NCI-H2171 (cell line): ENCODE results near the gene GVQW3.
"Not testable (repeated sequence)": the region's sequence is repeated elsewhere in the genome, so short reads cannot be mapped to it uniquely, and the experiment has no call there.

Experiments
- DNase-seq: peaks from one replicate; lab custom pipeline; 2025; lab: John Stamatoyannopoulos, UW

GVQW3 gene

DNA sequence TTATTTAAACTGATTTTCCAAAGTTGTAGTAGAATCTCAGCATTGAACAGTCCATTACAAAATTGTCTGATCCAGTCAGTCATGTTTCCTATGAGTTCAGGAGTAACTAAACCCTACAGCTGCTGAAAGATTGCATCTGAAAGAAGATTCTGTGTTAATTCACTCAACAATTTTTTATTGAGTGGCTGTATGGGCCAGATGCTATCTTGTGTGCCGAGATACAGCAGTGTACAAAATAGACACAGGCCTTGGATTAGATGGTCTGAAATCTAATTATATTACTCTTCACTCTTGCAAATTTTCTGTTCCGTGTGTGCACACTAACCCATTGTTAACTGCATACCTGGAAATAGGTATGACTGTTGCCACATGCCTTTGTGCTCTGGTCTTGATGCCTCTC lies 7.3 kb downstream of the GVQW3 start:
- no peak for DNase-seq

DNA sequence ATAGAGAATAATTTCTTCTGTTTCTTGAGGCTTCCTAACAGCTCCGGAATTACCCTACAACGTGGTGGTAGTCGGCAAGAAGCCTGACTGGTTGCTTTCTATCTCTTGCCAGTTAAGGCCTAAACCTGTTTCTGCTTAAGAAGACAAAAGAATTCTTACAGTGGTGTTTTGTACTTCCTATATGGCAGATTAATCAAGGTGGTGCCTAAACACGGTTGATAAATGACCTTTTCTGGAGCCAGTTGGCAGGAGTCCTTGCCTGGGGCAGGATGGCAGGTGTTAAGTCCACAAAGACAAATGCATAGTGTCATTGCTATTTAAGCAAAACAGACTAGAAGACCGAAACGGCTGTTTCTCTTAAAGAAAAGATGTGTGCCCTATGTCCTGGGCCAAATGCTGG lies 9.9 kb downstream of the GVQW3 start:
- no peak for DNase-seq

DNA sequence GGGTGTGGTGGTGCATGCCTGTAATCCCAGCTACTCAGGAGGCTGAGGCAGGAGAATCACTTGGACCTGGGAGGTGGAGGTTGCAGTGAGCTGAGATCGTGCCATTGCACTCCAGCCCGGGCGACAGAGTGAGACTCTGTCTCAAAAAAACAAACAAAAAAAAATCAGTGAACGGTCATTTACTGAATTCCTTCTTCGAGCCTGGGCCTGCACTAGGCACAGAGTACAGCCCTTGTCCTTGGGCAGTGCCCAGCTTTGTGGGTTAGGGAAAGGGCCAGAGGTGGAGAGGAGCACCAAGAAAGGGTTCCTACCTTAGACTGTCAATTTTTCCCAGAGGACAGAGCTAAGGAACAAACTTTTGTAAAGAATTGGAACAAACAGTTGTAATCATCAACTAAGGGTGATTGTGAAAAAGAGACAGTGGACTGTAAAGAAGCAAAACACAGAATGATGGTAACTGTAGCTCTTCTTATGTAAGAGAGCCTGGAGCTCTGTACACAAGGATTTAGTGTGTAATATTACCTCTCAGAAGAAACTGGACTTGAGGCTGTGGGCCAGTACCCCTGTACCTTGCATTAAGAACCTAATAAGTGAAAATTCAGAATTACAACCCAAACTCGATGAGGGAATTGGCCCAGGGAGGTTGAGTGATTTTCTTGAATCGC lies 10.8 kb downstream of the GVQW3 start:
- no peak for DNase-seq

DNA sequence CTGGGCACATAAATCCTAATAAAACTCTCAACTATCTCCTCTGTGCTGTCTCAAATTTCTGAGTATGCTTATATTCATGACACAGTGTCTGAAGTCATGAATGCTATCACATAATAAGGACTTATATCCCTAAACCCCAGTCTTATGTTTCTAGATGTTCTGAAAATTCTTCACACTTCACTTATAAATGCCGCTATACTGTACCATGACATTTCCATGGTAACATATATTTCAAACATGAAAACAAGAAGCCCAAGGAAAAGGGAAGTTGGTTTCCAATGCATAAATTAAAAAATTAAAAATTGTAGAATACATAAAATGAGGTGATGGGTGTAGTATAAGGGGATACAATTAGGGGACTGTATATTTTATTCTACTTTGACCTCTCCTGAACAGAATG lies 11.7 kb downstream of the GVQW3 start:
- DNase-seq, result no peak

DNA sequence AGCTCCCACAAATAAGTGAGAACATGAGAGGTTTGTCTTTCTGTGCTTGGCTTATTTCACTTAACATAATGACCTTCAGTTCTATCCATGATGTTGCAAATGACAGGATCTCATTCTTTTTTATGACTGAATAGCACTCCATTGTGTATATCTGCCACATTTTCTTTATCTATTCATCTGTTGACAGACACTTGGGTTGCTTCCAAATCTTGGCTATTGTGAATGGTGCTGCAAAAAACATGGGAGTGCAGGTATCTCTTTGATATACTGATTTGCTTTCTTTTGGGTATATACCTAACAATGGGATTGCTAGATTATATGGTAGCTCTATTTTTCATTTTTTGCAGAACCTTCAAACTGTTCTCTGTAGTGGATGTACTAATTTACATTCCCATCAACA lies 13.3 kb downstream of the GVQW3 start:
- DNase-seq, result no peak

DNA sequence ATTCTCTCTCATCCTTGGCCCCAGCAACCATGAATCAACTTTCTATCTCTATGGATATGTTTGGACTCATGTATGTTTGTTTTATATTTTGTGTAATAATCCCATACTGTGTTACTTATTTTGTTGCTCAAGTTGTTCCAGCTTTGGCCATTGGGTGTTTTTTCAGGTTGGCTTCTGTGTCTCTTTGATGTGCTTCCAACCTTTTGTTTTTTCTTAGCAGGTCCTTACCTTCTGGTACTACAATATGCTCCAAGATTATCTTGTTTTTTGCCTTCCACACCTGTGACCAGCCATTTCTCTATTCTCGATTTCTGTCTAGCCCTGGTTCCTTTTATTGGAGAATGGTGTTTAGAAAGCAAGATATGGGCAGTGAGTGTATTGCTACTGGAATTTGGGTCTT lies 14.2 kb downstream of the GVQW3 start:
- DNase-seq, result no peak

DNA sequence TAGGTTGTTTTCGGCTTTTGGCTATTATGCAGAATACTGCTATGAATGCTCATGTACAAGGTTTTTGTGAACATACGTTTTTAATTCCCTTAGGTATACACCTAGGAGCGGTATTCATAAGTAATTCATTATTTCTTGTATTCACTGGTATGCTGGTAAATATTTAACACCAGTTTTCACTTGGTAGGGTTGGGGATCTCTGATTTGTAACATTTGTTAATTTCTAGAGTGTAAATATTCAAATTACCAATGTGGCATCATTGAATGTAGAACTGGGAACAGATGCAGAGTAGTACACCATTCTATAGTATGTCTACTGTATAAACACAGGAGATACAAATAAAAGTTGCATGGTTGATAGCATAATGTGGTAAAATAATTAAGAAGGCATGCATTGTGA lies 16.3 kb downstream of the GVQW3 start:
- DNase-seq, result no peak

DNA sequence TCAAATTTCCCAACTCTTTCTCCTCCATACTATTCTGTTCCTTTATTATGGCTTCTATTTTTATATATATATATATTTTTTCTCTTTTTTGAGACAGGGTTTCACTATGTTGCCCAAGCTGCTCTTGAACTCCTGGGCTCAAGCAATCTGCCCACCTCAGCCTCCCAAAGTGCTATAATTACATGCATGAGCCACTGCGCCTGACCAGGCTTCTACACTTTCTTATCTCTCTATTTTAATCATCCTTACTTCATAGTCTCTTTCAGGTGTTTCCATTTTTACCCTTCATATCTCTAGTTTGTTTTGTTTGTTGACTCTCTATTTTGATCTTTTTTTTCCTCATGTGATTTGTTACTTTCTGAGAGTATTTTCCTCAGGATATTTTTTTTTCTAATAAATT lies 19.8 kb downstream of the GVQW3 start:
- DNase-seq, result no peak

DNA sequence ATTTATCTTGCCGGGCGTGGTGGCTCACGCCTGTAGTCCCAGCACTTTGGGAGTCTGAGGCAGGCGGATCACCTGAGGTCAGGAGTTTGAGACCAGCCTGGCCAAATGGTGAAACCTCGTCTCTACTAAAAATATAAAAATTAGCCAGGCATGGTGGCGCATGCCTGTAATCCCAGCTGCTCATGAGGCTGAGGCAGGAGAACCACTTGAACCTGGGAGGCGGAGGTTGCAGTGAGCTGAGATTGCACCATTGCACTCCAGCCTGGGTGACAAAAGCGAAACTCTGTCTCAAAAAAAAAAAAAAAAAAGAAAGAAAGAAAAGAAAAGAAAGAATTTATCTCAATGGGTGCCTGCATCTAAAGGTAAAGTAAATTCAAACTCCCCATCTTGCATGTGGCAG lies 20.4 kb downstream of the GVQW3 start:
- not testable (repeated sequence) for DNase-seq

DNA sequence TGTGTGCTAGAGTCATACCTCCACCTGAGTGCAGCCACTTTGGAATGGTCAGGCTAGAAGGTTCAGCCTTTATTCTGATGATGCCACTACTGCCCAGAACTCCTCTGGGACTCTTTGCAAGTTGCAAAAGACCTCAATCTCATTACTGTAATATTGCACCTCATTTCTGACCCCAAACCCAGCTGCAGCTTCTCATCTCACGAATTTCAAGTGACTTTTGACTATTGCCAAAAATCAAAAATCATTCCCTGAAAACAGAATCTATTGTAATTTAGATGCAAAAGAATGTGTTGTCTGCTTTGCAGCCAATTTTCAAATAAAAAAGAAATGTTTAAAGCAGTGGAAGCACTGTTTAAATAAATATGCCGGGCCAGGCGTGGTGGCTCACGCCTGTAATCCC lies 25.2 kb downstream of the GVQW3 start:
- DNase-seq, result no peak

DNA sequence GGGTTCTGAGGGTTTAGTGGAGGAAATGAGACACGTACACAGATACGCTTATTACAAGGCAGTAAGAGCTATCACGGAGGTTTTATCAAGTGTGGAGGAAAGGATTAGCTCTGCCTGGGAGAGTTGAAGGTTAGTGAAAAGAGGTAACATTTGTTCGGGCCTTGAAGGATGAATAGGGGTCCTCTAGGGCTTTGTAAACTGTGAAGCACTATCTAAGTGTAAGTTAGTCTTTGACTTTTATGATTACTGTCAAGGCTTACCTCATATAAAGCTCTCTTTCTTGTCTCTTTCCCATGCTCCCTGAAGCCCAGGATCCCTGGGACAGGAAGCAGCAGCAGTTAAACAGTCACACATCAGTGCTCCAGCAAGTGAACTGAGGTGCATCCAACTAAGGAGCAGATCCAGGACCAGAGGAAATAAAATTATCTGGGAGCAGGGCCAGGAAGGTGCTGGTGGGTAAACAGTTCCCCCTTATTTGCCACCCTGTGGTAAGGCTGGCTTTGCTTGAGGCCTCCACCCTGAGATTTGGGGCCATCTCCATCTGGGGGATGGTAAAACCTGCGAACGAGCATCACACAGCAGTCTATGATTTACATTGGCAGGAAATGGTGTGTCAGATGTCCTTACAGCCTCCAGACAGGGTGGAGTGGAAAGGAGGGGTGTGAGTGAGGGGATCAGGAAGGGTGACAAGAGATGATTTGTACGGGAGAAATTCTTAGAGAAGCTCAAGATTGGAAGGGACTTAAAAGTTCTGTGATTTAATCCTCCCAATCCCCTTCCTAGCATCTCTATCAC lies 27.2 kb downstream of the GVQW3 start:
- DNase-seq, result no peak

DNA sequence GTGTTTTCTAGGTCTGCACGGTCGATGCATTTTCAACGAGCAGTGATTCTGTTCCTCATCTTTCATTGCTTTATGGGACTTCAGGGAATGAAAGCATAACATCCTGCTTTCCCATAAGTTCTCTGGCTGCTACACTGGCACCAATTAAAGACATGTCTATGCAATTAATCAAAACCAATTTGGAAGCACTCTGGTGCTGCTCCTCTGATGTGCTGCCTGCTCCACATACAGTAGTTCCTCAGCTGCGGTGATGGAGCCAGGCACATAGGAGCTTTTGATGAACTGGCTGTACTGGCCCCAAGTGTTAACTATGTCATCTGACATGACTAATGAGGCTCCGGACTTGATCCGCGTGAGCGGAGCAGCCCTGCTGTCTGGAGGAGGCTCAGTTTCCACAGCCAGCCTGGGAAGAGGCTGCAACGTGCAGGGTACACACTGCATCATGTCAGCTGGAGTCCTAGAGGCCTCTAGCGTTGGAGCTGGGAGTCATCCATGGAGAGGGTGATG lies 29.8 kb downstream of the GVQW3 start:
- DNase-seq, result no peak

DNA sequence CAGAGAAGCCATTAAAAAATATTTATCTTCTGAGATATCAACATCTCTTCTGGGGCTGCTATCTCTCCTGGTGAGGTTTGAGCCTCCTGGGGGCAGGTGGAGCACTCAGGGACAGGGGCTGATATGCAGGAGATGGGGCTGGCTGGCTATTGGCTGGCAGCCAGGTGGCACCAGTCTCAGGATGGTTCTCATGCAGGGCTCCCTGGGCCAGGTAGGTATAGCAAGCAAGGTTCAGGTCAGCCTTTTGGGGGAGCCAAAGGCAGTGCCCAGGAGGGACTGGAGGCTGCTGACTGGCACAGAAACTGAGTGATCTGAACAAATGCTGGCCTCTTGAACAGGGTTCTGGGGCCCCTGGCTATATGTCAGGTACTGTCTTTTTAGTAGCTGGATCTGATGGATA lies 34.0 kb downstream of the GVQW3 start:
- DNase-seq, result no peak

DNA sequence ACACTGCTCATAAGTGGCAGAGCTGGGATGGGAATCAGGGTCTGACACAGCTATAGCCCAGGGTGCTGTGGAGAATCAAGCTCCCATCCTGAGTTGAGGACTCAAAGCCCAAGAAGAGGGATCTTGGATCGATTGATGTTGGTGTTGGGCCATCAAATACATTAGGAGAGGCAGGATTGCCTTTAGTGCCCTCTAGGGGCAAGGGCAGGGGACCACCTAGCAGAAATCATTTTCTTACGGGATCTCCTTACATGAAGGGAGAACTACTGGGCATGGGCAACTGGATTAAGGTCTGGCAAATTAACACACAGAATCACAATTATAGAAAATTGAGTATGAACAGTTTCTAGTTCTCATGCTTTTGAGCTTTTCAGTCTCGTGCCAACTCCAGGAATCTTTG lies 38.8 kb downstream of the GVQW3 start:
- no peak for DNase-seq

DNA sequence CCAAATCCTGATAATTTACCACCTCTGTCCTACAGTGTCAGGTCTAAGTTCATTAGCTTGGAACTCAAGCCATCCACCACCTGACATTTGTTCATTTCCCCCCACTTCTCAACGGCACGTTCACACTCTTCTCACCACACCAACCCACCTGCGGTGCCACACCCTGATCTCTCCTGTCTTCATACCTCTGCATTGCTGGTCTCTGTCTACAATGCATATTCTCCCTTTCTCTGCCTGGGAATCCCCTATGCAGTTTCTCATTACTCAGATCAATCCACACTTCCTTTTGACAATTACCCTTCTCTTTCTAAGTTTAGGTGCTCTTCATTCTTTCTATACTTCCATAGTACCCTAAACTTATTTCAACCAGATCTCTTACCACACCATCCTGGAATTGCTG lies 43.3 kb downstream of the GVQW3 start:
- DNase-seq, result no peak

DNA sequence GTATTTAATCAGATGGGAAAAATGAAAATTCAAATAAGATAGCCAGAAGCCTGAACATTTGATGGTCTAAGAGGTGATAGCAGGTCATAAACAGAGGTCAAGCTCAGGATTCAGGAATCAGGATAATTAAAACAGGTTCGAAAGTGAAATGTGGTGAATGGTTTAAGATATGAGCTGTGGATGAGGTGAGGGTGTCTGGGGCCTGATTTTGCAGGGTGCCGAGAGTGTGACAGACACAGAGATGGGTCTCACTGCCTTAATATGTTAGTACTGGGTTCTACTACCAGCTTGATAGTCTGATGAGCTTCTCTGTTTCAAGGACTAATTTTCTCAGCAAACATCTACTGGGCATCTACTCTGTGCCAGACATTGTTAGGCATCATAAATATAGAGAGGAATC lies 43.8 kb downstream of the GVQW3 start:
- DNase-seq, result no peak

DNA sequence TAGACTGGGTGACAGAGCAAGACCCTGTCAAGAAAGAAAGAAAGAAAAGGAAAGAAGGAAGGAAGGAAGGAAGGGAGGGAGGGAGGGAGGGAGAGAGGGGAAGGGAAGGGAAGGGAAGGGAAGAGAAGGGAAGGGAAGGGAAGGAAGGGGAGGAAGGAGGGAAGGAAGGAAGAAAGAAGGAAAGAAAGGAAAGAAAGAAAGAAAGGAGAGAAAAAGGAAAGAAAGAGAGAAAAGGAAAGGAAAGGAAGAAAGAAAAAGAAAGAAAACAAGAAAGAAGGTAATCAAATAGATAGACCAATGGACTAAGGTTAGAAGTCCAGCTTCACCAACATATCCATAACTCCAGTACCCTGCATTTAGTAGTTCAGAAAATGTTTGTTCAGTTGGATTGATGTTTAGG lies 45.5 kb downstream of the GVQW3 start:
- DNase-seq, result no peak

DNA sequence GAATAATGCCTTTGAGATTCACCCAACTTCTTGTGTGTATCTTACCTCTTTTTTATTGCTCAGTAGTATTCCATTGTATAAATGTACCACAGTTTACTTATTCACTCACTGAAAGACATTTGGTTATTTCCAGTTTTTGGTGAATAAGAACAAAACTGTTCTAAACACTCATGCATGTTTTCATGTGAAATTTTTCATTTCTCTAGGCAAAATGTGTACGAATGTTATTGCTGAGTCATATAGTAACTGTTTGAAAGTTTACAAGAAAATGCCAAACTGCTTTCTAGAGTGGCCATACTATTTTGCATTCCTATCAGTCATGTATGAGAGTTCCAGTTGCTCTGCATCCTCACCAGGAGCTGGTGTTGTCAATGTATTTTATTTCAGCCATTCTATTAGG lies 54.9 kb downstream of the GVQW3 start:
- no peak for DNase-seq

DNA sequence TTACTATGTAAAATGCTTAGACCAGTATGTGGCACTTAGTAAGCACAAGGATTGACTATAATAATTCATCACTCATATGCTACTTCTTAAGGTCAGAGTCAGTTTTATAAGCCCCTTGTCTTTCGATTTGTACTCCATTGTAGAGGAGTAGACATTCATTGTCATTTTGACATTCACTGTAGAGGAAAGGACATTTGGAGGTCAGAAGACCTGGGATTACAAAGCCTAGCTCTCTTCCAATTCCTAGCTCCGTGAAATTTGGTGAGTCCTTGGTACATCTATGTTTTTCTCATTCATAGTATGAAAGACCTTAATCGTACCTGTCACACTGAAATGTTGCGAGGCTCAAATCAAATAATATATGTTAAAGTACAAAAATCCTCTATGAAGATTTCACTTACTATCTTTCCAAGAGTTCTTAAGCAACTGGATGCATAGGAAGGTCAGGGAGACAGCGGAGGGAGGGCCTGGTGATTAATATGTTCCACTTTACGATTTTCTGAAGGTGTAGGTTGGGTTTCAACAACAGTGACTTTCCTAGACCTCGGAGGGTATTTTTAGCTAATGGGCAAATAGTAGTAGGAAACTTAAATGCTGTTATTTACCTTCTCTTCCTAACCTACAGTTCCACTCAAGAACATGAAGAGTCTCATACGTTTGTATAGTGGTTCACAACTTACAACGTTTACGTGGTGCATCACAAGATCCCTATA lies 62.3 kb downstream of the GVQW3 start:
- DNase-seq, result no peak

DNA sequence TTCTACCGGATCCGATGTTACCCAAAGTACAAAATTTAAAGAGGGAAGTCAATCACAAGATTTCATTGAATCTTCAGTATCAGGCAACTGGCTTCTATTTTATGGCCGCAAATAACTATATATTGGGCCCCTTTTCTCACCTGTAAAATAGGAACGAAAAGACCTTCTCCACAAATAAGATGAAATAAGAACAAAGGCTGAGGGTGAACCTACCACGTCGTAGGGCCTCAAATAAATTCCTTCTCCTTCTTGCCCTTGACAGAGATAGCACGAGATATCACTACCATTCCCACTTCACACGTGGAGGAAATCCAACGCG lies 62.9 kb downstream of the GVQW3 start:
- DNase-seq, result peak; percentile 16

DNA sequence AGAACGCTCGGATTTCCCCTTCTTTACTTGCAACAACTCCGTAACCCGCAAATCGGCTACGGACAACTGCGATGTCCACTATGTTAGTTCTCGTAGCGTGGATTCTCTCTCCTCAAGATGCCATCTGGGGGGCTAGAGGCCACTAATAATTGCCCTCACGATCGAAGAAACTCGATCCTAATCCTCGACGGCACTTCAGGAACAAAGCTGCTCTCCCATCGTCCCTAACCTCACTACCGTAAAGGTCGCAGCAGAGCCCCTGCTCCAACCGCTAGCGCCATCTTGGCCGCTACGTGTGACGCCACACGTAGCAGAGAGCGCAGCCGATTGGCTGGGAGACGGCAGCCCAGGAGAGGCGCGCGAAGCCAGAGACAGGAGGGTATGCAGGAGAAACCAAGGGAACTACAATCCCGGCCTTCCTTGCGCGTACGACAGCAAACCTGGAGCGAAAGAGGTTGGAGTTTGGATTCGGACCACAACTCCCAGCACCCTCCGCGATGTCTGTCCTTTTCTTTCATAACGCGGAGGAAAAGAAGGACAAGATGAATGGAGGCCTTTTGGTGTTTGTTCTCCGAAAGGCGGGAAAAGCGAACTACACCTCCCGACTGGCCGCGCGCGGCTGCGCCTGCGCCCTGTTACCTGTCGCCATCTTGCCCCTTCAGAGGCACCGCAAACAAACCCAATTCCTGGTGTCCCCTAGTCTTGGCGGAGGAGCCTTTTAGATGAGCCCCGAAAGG lies 63.4 kb downstream of the GVQW3 start, which contains the start of gene EMSY:
Gene EMSY, plus strand, starts transcription at position 635 of the 737 bp plus-strand sequence. CDS start 1,921 bp downstream, outside the sequence.
- DNase-seq, result peak; percentile 86
